Lower leg skin (tissue), 3 donors: ENCODE data around the gene CLDN34.

Experiments
- CTCF ChIP-seq, 3 donors: fragments of 450-650 bp; IDR thresholded peaks; one replicate each; pipeline ENCODE4 v1.5.1; 2016; ENCODE audit warnings: antibody characterized with exemption in 3 of 3, mild to moderate bottlenecking in 3 of 3, moderate library complexity in 2 of 3
- POLR2A ChIP-seq, 2 donors: fragments of 450-650 bp; IDR thresholded peaks; one replicate each; pipeline ENCODE4 v1.6.1; 2016 to 2017; ENCODE audit warnings: antibody characterized with exemption in 2 of 2, mild to moderate bottlenecking in 1 of 2, moderate library complexity in 1 of 2

GRCh38 chrX:10014462-10015354, 47.5 kb downstream of the CLDN34 start:
- TF ChIP-seq CTCF (IDR thresholded peaks at IDR 0.05) (no peak), POLR2A (IDR thresholded peaks at IDR 0.05) (no peak)
